ENCODE measurements around the gene SOD1. TPM values are rescaled to one million over a fixed set of nuclear protein-coding genes. Genes with fewer than 3 reads are reported as not detected.

SOD1 gene
- total and polyA plus RNA-seq, 10 of the 15 experiments (the other 5 are each of a cell fraction or from before 2014, with no cell fraction given): 171 to 710 (median 313) TPM

DNA sequence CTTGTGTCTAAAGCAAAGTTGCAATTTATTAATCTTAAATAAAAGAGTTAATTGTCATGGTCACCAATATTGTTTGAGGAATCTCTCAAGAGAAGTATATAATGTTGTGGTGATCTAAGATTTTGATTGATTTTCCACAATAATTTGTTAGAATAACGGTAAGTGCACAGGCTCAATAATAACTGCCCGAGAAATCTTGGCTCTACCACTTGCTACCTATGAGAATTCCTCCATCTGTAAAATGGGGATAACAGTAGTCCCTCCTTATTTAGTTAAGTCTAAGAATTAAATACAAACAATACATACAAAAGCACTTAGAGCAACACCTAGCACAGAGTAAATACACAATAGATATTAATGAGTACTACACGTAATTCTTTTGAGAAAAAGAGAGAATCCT is 53.6 kb downstream of the SOD1 start (continued):
- TF ChIP-seq, protein P1, sequence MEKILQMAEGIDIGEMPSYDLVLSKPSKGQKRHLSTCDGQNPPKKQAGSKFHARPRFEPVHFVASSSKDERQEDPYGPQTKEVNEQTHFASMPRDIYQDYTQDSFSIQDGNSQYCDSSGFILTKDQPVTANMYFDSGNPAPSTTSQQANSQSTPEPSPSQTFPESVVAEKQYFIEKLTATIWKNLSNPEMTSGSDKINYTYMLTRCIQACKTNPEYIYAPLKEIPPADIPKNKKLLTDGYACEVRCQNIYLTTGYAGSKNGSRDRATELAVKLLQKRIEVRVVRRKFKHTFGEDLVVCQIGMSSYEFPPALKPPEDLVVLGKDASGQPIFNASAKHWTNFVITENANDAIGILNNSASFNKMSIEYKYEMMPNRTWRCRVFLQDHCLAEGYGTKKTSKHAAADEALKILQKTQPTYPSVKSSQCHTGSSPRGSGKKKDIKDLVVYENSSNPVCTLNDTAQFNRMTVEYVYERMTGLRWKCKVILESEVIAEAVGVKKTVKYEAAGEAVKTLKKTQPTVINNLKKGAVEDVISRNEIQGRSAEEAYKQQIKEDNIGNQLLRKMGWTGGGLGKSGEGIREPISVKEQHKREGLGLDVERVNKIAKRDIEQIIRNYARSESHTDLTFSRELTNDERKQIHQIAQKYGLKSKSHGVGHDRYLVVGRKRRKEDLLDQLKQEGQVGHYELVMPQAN (conservative IDR thresholded peaks at IDR 0.05): no peak

DNA sequence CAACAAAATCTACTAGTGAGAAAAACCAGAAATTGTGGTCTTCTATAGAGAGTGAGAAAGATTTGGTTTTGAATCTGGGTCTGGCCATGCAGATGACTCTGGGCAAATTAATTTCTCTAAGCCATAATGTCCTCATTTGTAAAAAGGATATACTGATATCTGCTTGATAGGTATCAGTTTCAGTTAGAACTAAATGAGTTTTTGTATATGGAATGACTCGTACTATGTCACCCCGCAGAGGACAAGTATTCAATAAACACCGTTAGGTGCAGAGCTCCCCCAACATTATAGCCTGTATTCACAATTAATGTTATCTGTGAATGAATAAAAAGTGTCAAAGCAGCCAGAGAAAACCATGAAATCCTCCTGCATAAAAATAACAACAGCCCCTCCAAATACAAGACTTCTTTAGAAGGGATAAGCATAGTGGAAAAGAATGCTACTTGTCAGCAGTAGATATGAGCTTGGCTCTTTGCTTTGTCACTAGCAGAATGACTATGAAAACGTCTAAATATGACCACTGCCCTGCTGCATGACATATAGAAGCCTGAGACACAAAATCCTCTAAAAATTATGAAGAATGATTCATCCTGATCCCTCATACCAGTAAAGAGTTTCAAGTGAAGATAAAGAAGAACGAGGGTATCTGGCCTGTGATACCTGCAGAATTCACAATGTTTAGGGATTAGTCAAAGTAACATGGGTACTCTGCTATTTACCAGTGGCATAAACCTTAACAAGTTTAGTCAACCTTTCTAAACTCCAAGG is 54.7 kb downstream of the SOD1 start:
- in situ Hi-C loops (cut with MboI): no loop called here
- DNase-seq (ENCODE audit: low read depth, low spot score) (no peak), FAIRE-seq (no peak), ATAC-seq (peak; percentile 70)
- no peak for TF ChIP-seq HDAC2 (IDR thresholded peaks at IDR 0.05)
- no peak for TF ChIP-seq IKZF1 (conservative IDR thresholded peaks at IDR 0.05)
- TF ChIP-seq, protein P2, sequence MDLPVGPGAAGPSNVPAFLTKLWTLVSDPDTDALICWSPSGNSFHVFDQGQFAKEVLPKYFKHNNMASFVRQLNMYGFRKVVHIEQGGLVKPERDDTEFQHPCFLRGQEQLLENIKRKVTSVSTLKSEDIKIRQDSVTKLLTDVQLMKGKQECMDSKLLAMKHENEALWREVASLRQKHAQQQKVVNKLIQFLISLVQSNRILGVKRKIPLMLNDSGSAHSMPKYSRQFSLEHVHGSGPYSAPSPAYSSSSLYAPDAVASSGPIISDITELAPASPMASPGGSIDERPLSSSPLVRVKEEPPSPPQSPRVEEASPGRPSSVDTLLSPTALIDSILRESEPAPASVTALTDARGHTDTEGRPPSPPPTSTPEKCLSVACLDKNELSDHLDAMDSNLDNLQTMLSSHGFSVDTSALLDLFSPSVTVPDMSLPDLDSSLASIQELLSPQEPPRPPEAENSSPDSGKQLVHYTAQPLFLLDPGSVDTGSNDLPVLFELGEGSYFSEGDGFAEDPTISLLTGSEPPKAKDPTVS (IDR thresholded peaks at IDR 0.05; ENCODE audit: low read depth, low read length): no peak
- TF ChIP-seq, protein P3, sequence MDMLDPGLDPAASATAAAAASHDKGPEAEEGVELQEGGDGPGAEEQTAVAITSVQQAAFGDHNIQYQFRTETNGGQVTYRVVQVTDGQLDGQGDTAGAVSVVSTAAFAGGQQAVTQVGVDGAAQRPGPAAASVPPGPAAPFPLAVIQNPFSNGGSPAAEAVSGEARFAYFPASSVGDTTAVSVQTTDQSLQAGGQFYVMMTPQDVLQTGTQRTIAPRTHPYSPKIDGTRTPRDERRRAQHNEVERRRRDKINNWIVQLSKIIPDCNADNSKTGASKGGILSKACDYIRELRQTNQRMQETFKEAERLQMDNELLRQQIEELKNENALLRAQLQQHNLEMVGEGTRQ (IDR thresholded peaks at IDR 0.05; ENCODE audit: borderline replicate concordance, low read depth, low read length): no peak
- TF ChIP-seq, protein P4, sequence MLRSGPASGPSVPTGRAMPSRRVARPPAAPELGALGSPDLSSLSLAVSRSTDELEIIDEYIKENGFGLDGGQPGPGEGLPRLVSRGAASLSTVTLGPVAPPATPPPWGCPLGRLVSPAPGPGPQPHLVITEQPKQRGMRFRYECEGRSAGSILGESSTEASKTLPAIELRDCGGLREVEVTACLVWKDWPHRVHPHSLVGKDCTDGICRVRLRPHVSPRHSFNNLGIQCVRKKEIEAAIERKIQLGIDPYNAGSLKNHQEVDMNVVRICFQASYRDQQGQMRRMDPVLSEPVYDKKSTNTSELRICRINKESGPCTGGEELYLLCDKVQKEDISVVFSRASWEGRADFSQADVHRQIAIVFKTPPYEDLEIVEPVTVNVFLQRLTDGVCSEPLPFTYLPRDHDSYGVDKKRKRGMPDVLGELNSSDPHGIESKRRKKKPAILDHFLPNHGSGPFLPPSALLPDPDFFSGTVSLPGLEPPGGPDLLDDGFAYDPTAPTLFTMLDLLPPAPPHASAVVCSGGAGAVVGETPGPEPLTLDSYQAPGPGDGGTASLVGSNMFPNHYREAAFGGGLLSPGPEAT (IDR thresholded peaks at IDR 0.05; ENCODE audit: low read depth): no peak
- TF ChIP-seq, protein P5, sequence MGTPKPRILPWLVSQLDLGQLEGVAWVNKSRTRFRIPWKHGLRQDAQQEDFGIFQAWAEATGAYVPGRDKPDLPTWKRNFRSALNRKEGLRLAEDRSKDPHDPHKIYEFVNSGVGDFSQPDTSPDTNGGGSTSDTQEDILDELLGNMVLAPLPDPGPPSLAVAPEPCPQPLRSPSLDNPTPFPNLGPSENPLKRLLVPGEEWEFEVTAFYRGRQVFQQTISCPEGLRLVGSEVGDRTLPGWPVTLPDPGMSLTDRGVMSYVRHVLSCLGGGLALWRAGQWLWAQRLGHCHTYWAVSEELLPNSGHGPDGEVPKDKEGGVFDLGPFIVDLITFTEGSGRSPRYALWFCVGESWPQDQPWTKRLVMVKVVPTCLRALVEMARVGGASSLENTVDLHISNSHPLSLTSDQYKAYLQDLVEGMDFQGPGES (IDR thresholded peaks at IDR 0.05): no peak
- peak; percentile 35; the same call in 1 of the 2 replicates for TF ChIP-seq JUNB (IDR thresholded peaks at IDR 0.05)
- TF ChIP-seq, protein P6, sequence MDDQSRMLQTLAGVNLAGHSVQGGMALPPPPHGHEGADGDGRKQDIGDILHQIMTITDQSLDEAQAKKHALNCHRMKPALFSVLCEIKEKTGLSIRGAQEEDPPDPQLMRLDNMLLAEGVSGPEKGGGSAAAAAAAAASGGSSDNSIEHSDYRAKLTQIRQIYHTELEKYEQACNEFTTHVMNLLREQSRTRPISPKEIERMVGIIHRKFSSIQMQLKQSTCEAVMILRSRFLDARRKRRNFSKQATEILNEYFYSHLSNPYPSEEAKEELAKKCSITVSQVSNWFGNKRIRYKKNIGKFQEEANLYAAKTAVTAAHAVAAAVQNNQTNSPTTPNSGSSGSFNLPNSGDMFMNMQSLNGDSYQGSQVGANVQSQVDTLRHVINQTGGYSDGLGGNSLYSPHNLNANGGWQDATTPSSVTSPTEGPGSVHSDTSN (IDR thresholded peaks at IDR 0.05; ENCODE audit: insufficient replicate concordance, low read depth, low read length): no peak
- CTCF ChIA-PET: interaction anchor here (1.1 kb wide), 1 partner anchor 13 kb away, joined by 3 read pairs; no protein-coding TSS in a partner anchor
- Histone ChIP-seq H3K4me3 (no peak overlapping the region; the same call in 1 of the 2 replicates), H3K27ac (ENCODE audit: control insufficient read depth, insufficient read depth) (no peak overlapping the region), H3K9me3 (replicated peaks; ENCODE audit: control insufficient read depth, insufficient read depth, low read length) (no peaks in the 10 kb centered on the region), H3K79me2 (ENCODE audit: control insufficient read depth, insufficient read depth, low read length) (peaks cover 84% of the 10 kb centered on the region), H3K4me1 (ENCODE audit: control insufficient read depth, insufficient read depth, low read length) (peaks cover 8% of the 10 kb centered on the region), H2AFZ (ENCODE audit: control insufficient read depth, low read depth, low read length) (no peak overlapping the region), H3K27me3 (replicated peaks in 1 of 2; ENCODE audit: control insufficient read depth in 2 of 2, insufficient read depth in 2 of 2, low read length in 1 of 2) (no peaks in the 10 kb centered on the region), H3K9ac (ENCODE audit: control insufficient read depth, insufficient read depth, low read length) (no peak overlapping the region), H4K20me1 (ENCODE audit: control insufficient read depth, insufficient read depth) (no peaks in the 10 kb centered on the region; the same call in 1 of the 2 replicates), H3K36me3 (ENCODE audit: control insufficient read depth in 2 of 2, insufficient read depth in 2 of 2, low read length in 1 of 2) (no peaks in the 10 kb centered on the region), H3K4me2 (ENCODE audit: control insufficient read depth, insufficient read depth) (peak overlapping the region; percentile 23; the same call in 1 of the 2 replicates)
- no TSS peak for BruUV-seq (replicated peaks)
- WGBS (ENCODE audit: insufficient coverage, insufficient replicate concordance, low lambda C conversion rate, missing lambda C conversion rate): 2% methylated on average over 5 of the region's 5 CpGs
- intact Hi-C loops (cut with micrococcal nuclease; ENCODE audit: unreplicated experiment): no loop called here
- RAD21 ChIA-PET (ENCODE audit: unreplicated experiment): no interaction called here
- POLR2A ChIA-PET: no interaction called here
- SMC1A ChIA-PET (ENCODE audit: uncharacterized antibody, unreplicated experiment): no interaction called here

Measured in GM12878 (cell line).